ENCODE data around the gene IQCK.

GRCh38 chr16:19835196-19835595 lies 117.1 kb downstream of the IQCK start:
- TF ChIP-seq TAF1 (IDR thresholded peaks at IDR 0.05; ENCODE audit: low read depth) (no peak), EP300 (IDR thresholded peaks at IDR 0.05; ENCODE audit: borderline replicate concordance) (no peak), RAD21 (IDR thresholded peaks at IDR 0.05; ENCODE audit: low read depth) (no peak), MAX (IDR thresholded peaks at IDR 0.05) (no peak), EGR1 (IDR thresholded peaks at IDR 0.05) (no peak), YY1 (IDR thresholded peaks at IDR 0.05; ENCODE audit: low read depth) (no peak), CEBPB (IDR thresholded peaks at IDR 0.05) (no peak), USF1 (IDR thresholded peaks at IDR 0.05) (no peak), REST (IDR thresholded peaks at IDR 0.05; ENCODE audit: low read depth) (no peak), CREB1 (IDR thresholded peaks at IDR 0.05; ENCODE audit: low read depth) (no peak), NFIC (IDR thresholded peaks at IDR 0.05) (no peak), TEAD4 (IDR thresholded peaks at IDR 0.05) (no peak), ZBTB7A (IDR thresholded peaks at IDR 0.05; ENCODE audit: low read depth) (no peak), FOXM1 (IDR thresholded peaks at IDR 0.05; ENCODE audit: borderline replicate concordance, low read depth) (no peak)

Data from Ishikawa (cell line).